SK-N-MC (cell line): ENCODE results near the gene TRIM45.

ENCODE experiments used
- EZH2 ChIP-seq: fragments of 200-600 bp; sonication (generic); IDR thresholded peaks from one replicate; pipeline ENCODE4 v1.6.1; 2017; ENCODE audit warnings: antibody characterized with exemption
- POLR2AphosphoS5 ChIP-seq: IDR thresholded peaks from 2 replicates; pipeline ENCODE4 v1.6.1; 2012; ENCODE audit warnings: mild to moderate bottlenecking, low read depth, low read length, borderline replicate concordance

GRCh38 chr1:117098287-117098890 lies 23.2 kb downstream of the TRIM45 start:
- TF ChIP-seq POLR2AphosphoS5 (no peak), EZH2 (no peak)
